Astrocyte (in vitro differentiated cells and primary cell): Measurements from ENCODE around the gene PXMP4. TPM values are rescaled to one million over a fixed set of nuclear protein-coding genes. Genes with fewer than 3 reads are reported as not detected.
"Not testable (repeated sequence)": the region's sequence is repeated elsewhere in the genome, so short reads cannot be mapped to it uniquely, and the experiment has no call there.

ENCODE experiments used
- DNase-seq: peaks from one replicate; pipeline ENCODE4 v3.0.0-alpha.2; 2010; ENCODE audit warnings: low read depth
- FAIRE-seq: peaks from 2 replicates; lab custom pipeline; 2011; peaks lifted over from hg19 to GRCh38; lab: Jason Lieb, UNC
- H2AFZ ChIP-seq: 2 replicates; pipeline ENCODE4 v1.6.0; 2012; ENCODE audit warnings: low read depth, low read length, inconsistent platforms
- H3K27ac ChIP-seq: 2 replicates; pipeline ENCODE4 v1.5.1; 2011; ENCODE audit warnings: low read depth, low read length, inconsistent platforms
- H3K27me3 ChIP-seq: 2 replicates; pipeline ENCODE4 v1.6.0; 2011; ENCODE audit warnings: low read length, inconsistent platforms; ENCODE audit not compliant: insufficient read depth
- H3K36me3 ChIP-seq: 2 replicates; pipeline ENCODE4 v1.5.1; 2011; ENCODE audit warnings: low read length, inconsistent platforms; ENCODE audit not compliant: insufficient read depth
- H3K4me1 ChIP-seq: 2 replicates; pipeline ENCODE4 v1.5.1; 2011; ENCODE audit warnings: low read length, inconsistent platforms; ENCODE audit not compliant: insufficient read depth
- H3K4me2 ChIP-seq: 2 replicates; pipeline ENCODE4 v1.6.0; 2012; ENCODE audit warnings: low read length, inconsistent platforms
- H3K4me3 ChIP-seq: 2 replicates; pipeline ENCODE4 v1.5.1; 2011; ENCODE audit warnings: low read depth, mild to moderate bottlenecking, low read length, inconsistent platforms; ENCODE audit not compliant: insufficient read depth
- H3K79me2 ChIP-seq: 2 replicates; pipeline ENCODE4 v1.6.0; 2012; ENCODE audit warnings: mild to moderate bottlenecking, low read length, inconsistent platforms; ENCODE audit not compliant: insufficient read depth
- H3K9ac ChIP-seq: 2 replicates; pipeline ENCODE4 v1.6.0; 2012; ENCODE audit warnings: mild to moderate bottlenecking, low read length, inconsistent platforms
- H3K9me3 ChIP-seq: 2 replicates; pipeline ENCODE4 v1.5.1; 2012; ENCODE audit warnings: low read depth, mild to moderate bottlenecking, low read length, inconsistent platforms; ENCODE audit not compliant: insufficient read depth
- H4K20me1 ChIP-seq: 2 replicates; pipeline ENCODE4 v1.6.0; 2012; ENCODE audit warnings: low read length, inconsistent platforms; ENCODE audit not compliant: insufficient read depth
- H3K27ac Mint-ChIP-seq: one replicate; pipeline ENCODE4 v1.8.0; 2021; ENCODE audit warnings: mild to moderate bottlenecking, mixed read lengths; ENCODE audit not compliant: unreplicated experiment
- H3K27me3 Mint-ChIP-seq: one replicate; pipeline ENCODE4 v1.8.0; 2021; ENCODE audit warnings: low read depth, mixed read lengths; ENCODE audit not compliant: unreplicated experiment
- H3K36me3 Mint-ChIP-seq: one replicate; pipeline ENCODE4 v1.8.0; 2021; ENCODE audit warnings: low read depth, mixed read lengths; ENCODE audit not compliant: unreplicated experiment
- H3K4me1 Mint-ChIP-seq: one replicate; pipeline ENCODE4 v1.8.0; 2021; ENCODE audit warnings: low read depth, mixed read lengths; ENCODE audit not compliant: unreplicated experiment
- H3K4me3 Mint-ChIP-seq: one replicate; pipeline ENCODE4 v1.8.0; 2021; ENCODE audit warnings: mild to moderate bottlenecking, moderate library complexity, mixed read lengths; ENCODE audit not compliant: unreplicated experiment
- H3K9me3 Mint-ChIP-seq: one replicate; pipeline ENCODE4 v1.8.0; 2021; ENCODE audit warnings: mild to moderate bottlenecking, mixed read lengths; ENCODE audit not compliant: unreplicated experiment
- CTCF ChIP-seq: IDR thresholded peaks from 2 replicates; pipeline ENCODE4 v1.5.1; 2011; ENCODE audit warnings: low read depth, mild to moderate bottlenecking, inconsistent platforms, low read length, moderate library complexity; ENCODE audit not compliant: insufficient read depth
- EZH2 ChIP-seq: IDR thresholded peaks from 2 replicates; pipeline ENCODE4 v1.6.1; 2012; ENCODE audit warnings: mild to moderate bottlenecking, low read length, inconsistent platforms; ENCODE audit not compliant: insufficient read depth
- total RNA-seq: library from RNA; stranded (reverse); gene quantifications from 2 replicates; pipeline ENCODE4 v1.2.1, GENCODE V29; 2021

The PXMP4 gene
- total RNA-seq, 1 donor from 2014 or later: 1.1 TPM

- TF ChIP-seq EZH2: no peak
- no peak for TF ChIP-seq CTCF
- no peaks in the 10 kb centered on the region for H3K4me1 Mint-ChIP-seq
- H3K4me1 ChIP-seq: no peaks in the 10 kb centered on the region
- H3K4me3 ChIP-seq: no peak overlapping the region
- peaks cover 17% of the 10 kb centered on the region for H3K36me3 Mint-ChIP-seq
- H3K27me3 ChIP-seq: no peaks in the 10 kb centered on the region
- DNase-seq (no peak), FAIRE-seq (no peak)
- H3K79me2 ChIP-seq: no peaks in the 10 kb centered on the region
- no peak overlapping the region for H2AFZ ChIP-seq
- no peak overlapping the region for H3K27ac Mint-ChIP-seq
- peaks cover 8% of the 10 kb centered on the region for H3K9me3 ChIP-seq
- no peaks in the 10 kb centered on the region for H4K20me1 ChIP-seq
- no peak overlapping the region for H3K4me2 ChIP-seq
- H3K27ac ChIP-seq: no peak overlapping the region
- H3K36me3 ChIP-seq: no peaks in the 10 kb centered on the region
- H3K9ac ChIP-seq: no peak overlapping the region
- no peak overlapping the region for H3K4me3 Mint-ChIP-seq
- H3K27me3 Mint-ChIP-seq: no peaks in the 10 kb centered on the region
- peaks cover 7% of the 10 kb centered on the region for H3K9me3 Mint-ChIP-seq
These were observed 41.7 kb upstream of the PXMP4 start for GRCh38 chr20:33761698-33762250.

GRCh38 chr20:33757458-33757857 lies 37.3 kb upstream of the PXMP4 start:
- no peaks in the 10 kb centered on the region for H3K27me3 Mint-ChIP-seq
- no peaks in the 10 kb centered on the region for H3K4me1 ChIP-seq
- H3K27me3 ChIP-seq: no peaks in the 10 kb centered on the region
- peaks cover 8% of the 10 kb centered on the region for H3K9me3 ChIP-seq
- peaks cover 16% of the 10 kb centered on the region for H3K36me3 Mint-ChIP-seq
- H3K79me2 ChIP-seq: no peaks in the 10 kb centered on the region
- H3K36me3 ChIP-seq: no peaks in the 10 kb centered on the region
- TF ChIP-seq EZH2 (no peak), CTCF (no peak)
- FAIRE-seq (no peak), DNase-seq (no peak)
- H3K27ac ChIP-seq: no peak overlapping the region
- H2AFZ ChIP-seq: no peak overlapping the region
- no peak overlapping the region for H3K4me3 Mint-ChIP-seq
- no peak overlapping the region for H3K4me2 ChIP-seq
- H3K9ac ChIP-seq: no peak overlapping the region
- H4K20me1 ChIP-seq: no peaks in the 10 kb centered on the region
- H3K4me3 ChIP-seq: no peak overlapping the region
- H3K27ac Mint-ChIP-seq: no peak overlapping the region
- peaks cover 2% of the 10 kb centered on the region for H3K4me1 Mint-ChIP-seq
- H3K9me3 Mint-ChIP-seq: peaks cover 15% of the 10 kb centered on the region

GRCh38 chr20:33757046-33757445 lies 36.9 kb upstream of the PXMP4 start:
- no peak overlapping the region for H3K4me3 Mint-ChIP-seq
- Histone ChIP-seq H3K27me3 (no peaks in the 10 kb centered on the region), H3K4me3 (no peak overlapping the region), H3K79me2 (no peaks in the 10 kb centered on the region), H3K4me1 (no peaks in the 10 kb centered on the region), H4K20me1 (no peaks in the 10 kb centered on the region), H3K36me3 (no peaks in the 10 kb centered on the region), H3K27ac (no peak overlapping the region), H2AFZ (no peak overlapping the region), H3K4me2 (no peak overlapping the region), H3K9ac (no peak overlapping the region), H3K9me3 (peaks cover 8% of the 10 kb centered on the region)
- no peak for TF ChIP-seq EZH2
- no peak for TF ChIP-seq CTCF
- FAIRE-seq: no peak
- H3K27ac Mint-ChIP-seq: no peak overlapping the region
- H3K27me3 Mint-ChIP-seq: no peaks in the 10 kb centered on the region
- H3K36me3 Mint-ChIP-seq: peaks cover 17% of the 10 kb centered on the region
- H3K4me1 Mint-ChIP-seq: peaks cover 2% of the 10 kb centered on the region
- no peak for DNase-seq
- H3K9me3 Mint-ChIP-seq: peaks cover 15% of the 10 kb centered on the region

GRCh38 chr20:33755936-33756490 lies 35.9 kb upstream of the PXMP4 start:
- H3K27ac ChIP-seq: not testable (repeated sequence)
- H3K36me3 Mint-ChIP-seq: peaks cover 21% of the 10 kb centered on the region

More at GRCh38 chr20:33755936-33756490, 35.9 kb upstream of the PXMP4 start:
- not testable (repeated sequence) for H3K36me3 ChIP-seq, H3K4me1 ChIP-seq, H3K27me3 Mint-ChIP-seq, H2AFZ ChIP-seq, H3K79me2 ChIP-seq, H3K9ac ChIP-seq, H3K4me1 Mint-ChIP-seq, H3K27me3 ChIP-seq, H3K4me3 ChIP-seq, H4K20me1 ChIP-seq, FAIRE-seq, H3K9me3 ChIP-seq, H3K4me2 ChIP-seq, DNase-seq, H3K4me3 Mint-ChIP-seq
- Mint-ChIP-seq H3K9me3 (peaks cover 15% of the 10 kb centered on the region), H3K27ac (peak overlapping the region; percentile 26)
